ENCODE measurements around the gene HS3ST3B1. TPM values are rescaled to one million over a fixed set of nuclear protein-coding genes. Genes with fewer than 3 reads are reported as not detected.

The HS3ST3B1 gene
- total RNA-seq, 1 experiment from 2014 or later: 0.33 TPM

DNA sequence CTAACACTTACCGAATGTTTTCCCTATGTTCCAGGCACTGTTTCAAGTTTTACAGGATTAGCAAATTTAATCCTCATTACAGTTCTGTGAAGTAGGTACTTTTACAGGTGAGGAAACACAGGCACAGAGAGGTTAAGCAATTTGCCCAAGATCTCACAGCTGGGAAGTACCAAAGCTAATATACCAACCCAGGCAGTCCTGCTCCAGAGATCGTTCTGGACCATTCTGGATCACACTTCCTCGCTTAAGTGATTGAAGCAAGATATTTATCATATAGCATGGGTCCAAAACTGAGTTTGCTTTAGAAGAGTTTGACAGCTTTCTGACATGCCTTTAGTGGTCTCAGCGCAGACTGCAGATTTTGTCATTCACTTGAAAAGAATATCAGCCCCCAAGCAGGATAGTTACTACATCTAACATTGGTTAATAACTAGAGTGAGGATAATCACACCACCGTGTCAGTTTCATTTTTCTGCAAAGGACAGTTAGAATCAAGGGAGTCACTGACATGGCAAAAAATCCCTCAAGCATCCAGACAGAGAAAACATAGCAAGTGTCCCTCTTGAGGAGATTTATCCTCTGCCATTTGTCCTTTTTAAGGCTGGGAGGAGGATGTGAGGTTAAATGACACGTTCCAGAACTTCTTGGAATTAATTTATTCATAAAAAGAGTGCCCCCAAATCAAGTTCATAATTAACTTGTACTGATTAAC, 5.1 kb downstream of the HS3ST3B1 start:
- no peak overlapping the region for H3K9ac ChIP-seq (ENCODE audit: low read length)

DNA sequence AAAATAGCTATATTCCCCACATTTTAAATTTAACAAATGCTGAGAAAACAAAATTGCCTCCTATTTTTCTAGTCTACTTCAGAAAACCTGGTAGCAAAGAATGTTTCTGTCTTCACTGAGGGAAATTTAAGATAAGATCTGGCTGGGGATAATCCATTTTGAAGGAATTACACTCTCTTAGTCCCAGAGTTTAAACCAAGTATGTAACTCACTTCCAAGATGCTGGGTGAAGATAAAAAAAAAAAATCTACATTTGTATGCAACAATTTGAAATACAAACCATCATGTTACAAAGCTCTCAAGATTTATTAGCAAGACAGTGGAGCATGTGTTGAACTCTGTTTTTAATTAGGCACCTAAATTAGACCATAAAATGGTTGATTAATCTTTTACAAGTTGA, 5.7 kb downstream of the HS3ST3B1 start:
- no peak overlapping the region for H3K4me2 ChIP-seq (ENCODE audit: low read length)
- BruUV-seq (replicated peaks): no TSS peak
- POLR2A ChIA-PET (ENCODE audit: unreplicated experiment): no interaction called here
- H3K9ac ChIP-seq (ENCODE audit: low read length): no peak overlapping the region
- peaks cover 95% of the 10 kb centered on the region for H3K27me3 ChIP-seq (ENCODE audit: low read length)
- ATAC-seq (no peak), DNase-seq (no peak)
- peaks cover 21% of the 10 kb centered on the region for H3K4me1 ChIP-seq (ENCODE audit: insufficient read depth, low read length)
- intact Hi-C loops (cut with micrococcal nuclease): loop anchor here (10.0 kb wide), 1 partner anchor 242 kb away; the partner anchor contains the start of gene COX10
- H3F3A ChIP-seq (ENCODE audit: low read length, unreplicated experiment): no peaks in the 10 kb centered on the region
- TF ChIP-seq, protein P1, sequence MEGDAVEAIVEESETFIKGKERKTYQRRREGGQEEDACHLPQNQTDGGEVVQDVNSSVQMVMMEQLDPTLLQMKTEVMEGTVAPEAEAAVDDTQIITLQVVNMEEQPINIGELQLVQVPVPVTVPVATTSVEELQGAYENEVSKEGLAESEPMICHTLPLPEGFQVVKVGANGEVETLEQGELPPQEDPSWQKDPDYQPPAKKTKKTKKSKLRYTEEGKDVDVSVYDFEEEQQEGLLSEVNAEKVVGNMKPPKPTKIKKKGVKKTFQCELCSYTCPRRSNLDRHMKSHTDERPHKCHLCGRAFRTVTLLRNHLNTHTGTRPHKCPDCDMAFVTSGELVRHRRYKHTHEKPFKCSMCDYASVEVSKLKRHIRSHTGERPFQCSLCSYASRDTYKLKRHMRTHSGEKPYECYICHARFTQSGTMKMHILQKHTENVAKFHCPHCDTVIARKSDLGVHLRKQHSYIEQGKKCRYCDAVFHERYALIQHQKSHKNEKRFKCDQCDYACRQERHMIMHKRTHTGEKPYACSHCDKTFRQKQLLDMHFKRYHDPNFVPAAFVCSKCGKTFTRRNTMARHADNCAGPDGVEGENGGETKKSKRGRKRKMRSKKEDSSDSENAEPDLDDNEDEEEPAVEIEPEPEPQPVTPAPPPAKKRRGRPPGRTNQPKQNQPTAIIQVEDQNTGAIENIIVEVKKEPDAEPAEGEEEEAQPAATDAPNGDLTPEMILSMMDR (conservative IDR thresholded peaks at IDR 0.05; ENCODE audit: low read depth, low read length): no peak
- TF ChIP-seq EZH2phosphoT487 (IDR thresholded peaks at IDR 0.05; ENCODE audit: borderline replicate concordance, low read length) (no peak), EZH2 (IDR thresholded peaks at IDR 0.05; ENCODE audit: low read length, unreplicated experiment) (no peak)
- no peak overlapping the region for H3K27ac ChIP-seq (ENCODE audit: low read length)
- H2AFZ ChIP-seq (ENCODE audit: low read length): no peak overlapping the region
- H3K36me3 ChIP-seq (ENCODE audit: low read depth, low read length): no peaks in the 10 kb centered on the region
- no peaks in the 10 kb centered on the region for H3K9me3 ChIP-seq (ENCODE audit: low read length)
- H3K4me3 ChIP-seq (ENCODE audit: low read length): no peak overlapping the region
- no peaks in the 10 kb centered on the region for H3K79me2 ChIP-seq (ENCODE audit: low read length)
- CTCF ChIA-PET: no interaction called here
- H3K9me2 ChIP-seq (replicated peaks; ENCODE audit: low read length): no peaks in the 10 kb centered on the region
- H4K20me1 ChIP-seq (ENCODE audit: low read length): no peaks in the 10 kb centered on the region

More for the DNA sequence above, 5.1 kb downstream of the HS3ST3B1 start:
- no peak overlapping the region for H3K4me2 ChIP-seq (ENCODE audit: low read length)
- TF ChIP-seq, protein P1 (conservative IDR thresholded peaks at IDR 0.05; ENCODE audit: low read depth, low read length): no peak
- no peak for TF ChIP-seq EZH2phosphoT487 (IDR thresholded peaks at IDR 0.05; ENCODE audit: borderline replicate concordance, low read length)
- TF ChIP-seq EZH2 (IDR thresholded peaks at IDR 0.05; ENCODE audit: low read length, unreplicated experiment): no peak
- POLR2A ChIA-PET (ENCODE audit: unreplicated experiment): no interaction called here
- H3K4me3 ChIP-seq (ENCODE audit: low read length): no peak overlapping the region
- peaks cover 95% of the 10 kb centered on the region for H3K27me3 ChIP-seq (ENCODE audit: low read length)
- ATAC-seq (no peak), DNase-seq (no peak)
- intact Hi-C loops (cut with micrococcal nuclease): loop anchor here (10.0 kb wide), 1 partner anchor 241 kb away; the partner anchor contains the start of gene COX10
- CTCF ChIA-PET: no interaction called here
- H3K9me3 ChIP-seq (ENCODE audit: low read length): no peaks in the 10 kb centered on the region
- no peaks in the 10 kb centered on the region for H3K79me2 ChIP-seq (ENCODE audit: low read length)
- H3K36me3 ChIP-seq (ENCODE audit: low read depth, low read length): no peaks in the 10 kb centered on the region
- no TSS peak for BruUV-seq (replicated peaks)
- peaks cover 27% of the 10 kb centered on the region for H3K4me1 ChIP-seq (ENCODE audit: insufficient read depth, low read length)
- H3F3A ChIP-seq (ENCODE audit: low read length, unreplicated experiment): no peaks in the 10 kb centered on the region
- no peak overlapping the region for H2AFZ ChIP-seq (ENCODE audit: low read length)
- no peak overlapping the region for H3K27ac ChIP-seq (ENCODE audit: low read length)
- H3K9me2 ChIP-seq (replicated peaks; ENCODE audit: low read length): no peaks in the 10 kb centered on the region
- H4K20me1 ChIP-seq (ENCODE audit: low read length): no peaks in the 10 kb centered on the region

DNA sequence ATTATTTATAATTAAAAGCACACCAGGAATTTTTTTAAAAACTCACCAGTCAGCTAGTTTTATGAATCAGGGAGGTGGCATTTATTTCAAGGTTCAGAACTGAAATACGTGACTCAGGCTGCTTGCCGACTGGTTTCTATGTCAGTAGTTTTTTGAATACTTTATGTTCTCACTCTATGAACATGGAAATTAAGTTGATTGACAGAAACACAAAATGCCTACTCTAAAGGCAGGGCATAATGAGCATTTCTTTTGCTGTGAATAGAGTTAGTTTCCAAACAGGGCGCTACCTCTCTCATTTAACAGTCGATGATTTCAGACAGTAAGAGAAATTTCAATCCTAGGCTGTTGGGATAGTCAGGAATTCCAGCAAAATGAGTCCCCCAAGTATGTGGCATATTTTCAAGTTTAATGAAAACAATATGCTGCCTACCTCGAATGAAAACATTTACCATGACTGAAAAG, 6.7 kb downstream of the HS3ST3B1 start:
- H3K9me2 ChIP-seq (replicated peaks; ENCODE audit: low read length): no peaks in the 10 kb centered on the region
- no peaks in the 10 kb centered on the region for H3F3A ChIP-seq (ENCODE audit: low read length, unreplicated experiment)
- no peaks in the 10 kb centered on the region for H4K20me1 ChIP-seq (ENCODE audit: low read length)
- CTCF ChIA-PET: no interaction called here
- BruUV-seq (replicated peaks): no TSS peak
- no peak overlapping the region for H3K4me3 ChIP-seq (ENCODE audit: low read length)
- no peak overlapping the region for H2AFZ ChIP-seq (ENCODE audit: low read length)
- no peaks in the 10 kb centered on the region for H3K36me3 ChIP-seq (ENCODE audit: low read depth, low read length)
- TF ChIP-seq EZH2phosphoT487 (IDR thresholded peaks at IDR 0.05; ENCODE audit: borderline replicate concordance, low read length) (no peak), EZH2 (IDR thresholded peaks at IDR 0.05; ENCODE audit: low read length, unreplicated experiment) (no peak)
- TF ChIP-seq, protein P1 (conservative IDR thresholded peaks at IDR 0.05; ENCODE audit: low read depth, low read length): no peak
- peaks cover 12% of the 10 kb centered on the region for H3K4me1 ChIP-seq (ENCODE audit: insufficient read depth, low read length)
- intact Hi-C loops (cut with micrococcal nuclease): loop anchor here (10.0 kb wide), 1 partner anchor 243 kb away; the partner anchor contains the start of gene COX10
- no peaks in the 10 kb centered on the region for H3K9me3 ChIP-seq (ENCODE audit: low read length)
- ATAC-seq (no peak), DNase-seq (no peak)
- peaks cover 92% of the 10 kb centered on the region for H3K27me3 ChIP-seq (ENCODE audit: low read length)
- no peak overlapping the region for H3K9ac ChIP-seq (ENCODE audit: low read length)
- peak overlapping the region; percentile 28 for H3K4me2 ChIP-seq (ENCODE audit: low read length)
- H3K27ac ChIP-seq (ENCODE audit: low read length): no peak overlapping the region
- POLR2A ChIA-PET (ENCODE audit: unreplicated experiment): no interaction called here
- H3K79me2 ChIP-seq (ENCODE audit: low read length): no peaks in the 10 kb centered on the region
